Hippocampal formation (tissue), 2 donors: ENCODE data around the gene KIRREL3.
A peak's percentile ranks its signal among the peaks of the same experiment; 100 is the strongest.
"Not testable (repeated sequence)": the region's sequence is repeated elsewhere in the genome, so short reads cannot be mapped to it uniquely, and the experiment has no call there.

Experiments
- DNase-seq, 2 donors: peaks; one replicate each; lab custom pipeline; 2025; lab: John Stamatoyannopoulos, UW

KIRREL3 gene

DNA sequence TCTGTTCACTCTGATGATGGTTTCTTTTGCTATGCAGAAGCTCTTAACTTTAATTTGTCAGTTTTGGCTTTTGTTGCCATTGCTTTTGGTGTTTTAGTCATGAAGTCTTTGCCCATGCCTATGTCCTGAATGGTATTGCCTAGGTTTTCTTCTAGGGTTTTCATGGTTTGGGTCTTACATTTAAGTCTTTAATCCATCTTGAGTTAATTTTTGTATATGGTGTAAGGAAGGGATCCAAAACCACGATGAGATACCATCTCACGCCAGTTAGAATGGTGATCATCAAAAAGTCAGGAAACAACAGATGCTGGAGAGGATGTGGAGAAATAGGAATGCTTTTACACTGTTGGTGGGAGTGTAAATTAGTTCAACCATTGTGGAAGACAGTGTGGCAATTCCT lies 48.0 kb downstream of the KIRREL3 start:
- DNase-seq, result not testable (repeated sequence)

DNA sequence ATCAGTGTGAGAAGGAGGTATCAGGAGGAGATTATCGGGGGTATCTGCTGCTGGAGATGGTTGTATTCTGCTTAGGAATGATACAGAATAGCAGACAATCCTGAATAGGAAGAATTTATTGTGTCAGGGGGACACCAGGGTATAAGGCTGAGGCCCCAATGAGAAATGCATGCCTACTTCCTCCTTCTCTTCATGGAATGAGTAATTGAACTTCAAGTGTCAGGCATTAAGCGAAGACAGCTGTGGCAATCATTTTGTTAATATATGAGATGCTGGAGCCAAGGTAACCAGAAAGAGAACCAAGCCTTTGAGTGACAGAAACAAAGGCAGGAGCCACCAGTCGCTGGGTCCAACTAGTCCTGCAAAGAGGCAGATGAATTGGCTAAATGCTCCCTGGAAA lies 49.1 kb downstream of the KIRREL3 start:
- DNase-seq, result no peak

DNA sequence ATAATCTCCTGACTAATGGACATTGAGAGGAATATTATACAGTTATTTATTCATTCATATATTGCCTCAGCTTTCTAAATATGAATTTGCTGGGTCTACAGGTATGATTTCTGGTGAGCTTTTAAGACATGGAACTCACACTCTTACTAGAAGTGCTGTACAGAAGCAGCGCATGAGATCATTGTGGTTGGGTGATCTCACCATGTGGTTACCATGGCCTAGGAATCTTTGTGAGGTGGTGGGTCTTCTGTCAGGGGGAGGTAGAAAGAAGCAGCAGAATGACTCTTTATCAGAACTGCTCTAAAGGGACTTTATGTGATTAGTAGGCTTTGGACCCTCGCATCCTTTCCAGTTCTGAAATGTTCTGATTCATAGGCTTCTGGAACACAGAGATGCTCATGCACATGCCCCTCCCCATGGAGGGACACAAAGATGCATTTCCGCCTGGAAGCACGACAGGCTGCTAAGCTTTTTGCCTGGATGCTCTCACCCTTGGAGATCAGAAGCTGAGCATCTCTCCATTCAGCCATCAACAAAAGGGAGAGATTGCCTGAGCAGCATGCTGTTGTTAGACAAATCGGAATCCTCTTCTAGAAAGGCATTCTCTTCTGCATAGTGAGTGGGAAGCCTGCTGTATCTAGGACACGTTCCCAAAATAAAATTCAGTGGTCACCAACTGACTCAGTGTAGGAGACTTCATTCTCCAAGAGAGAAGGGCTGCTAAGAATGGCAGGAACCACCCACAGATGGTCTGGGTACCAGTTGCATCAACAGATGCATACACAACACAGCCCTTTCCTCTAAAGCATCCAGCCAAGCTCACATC lies 51.3 kb downstream of the KIRREL3 start:
- DNase-seq, result peak in 1 of 2 donors; percentile 59

DNA sequence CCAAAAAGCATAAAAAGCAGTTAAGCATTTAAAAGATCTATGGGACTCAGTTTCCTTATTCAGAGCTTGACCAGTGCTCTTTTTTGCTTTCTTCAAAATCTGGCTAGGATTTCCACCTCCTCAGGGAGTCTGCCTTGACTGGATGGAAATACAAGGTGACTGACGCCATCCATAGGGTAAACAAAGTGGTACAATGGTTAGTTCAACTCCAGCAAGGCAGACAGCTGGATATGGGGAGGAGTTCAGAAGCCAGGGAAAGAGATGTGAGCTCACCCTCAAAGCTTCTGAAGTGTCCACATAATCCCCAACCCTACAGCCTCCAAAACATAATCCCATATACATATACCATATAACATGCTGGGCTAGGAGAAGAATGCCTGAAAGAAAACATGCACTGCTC lies 52.0 kb downstream of the KIRREL3 start:
- no peak for DNase-seq

DNA sequence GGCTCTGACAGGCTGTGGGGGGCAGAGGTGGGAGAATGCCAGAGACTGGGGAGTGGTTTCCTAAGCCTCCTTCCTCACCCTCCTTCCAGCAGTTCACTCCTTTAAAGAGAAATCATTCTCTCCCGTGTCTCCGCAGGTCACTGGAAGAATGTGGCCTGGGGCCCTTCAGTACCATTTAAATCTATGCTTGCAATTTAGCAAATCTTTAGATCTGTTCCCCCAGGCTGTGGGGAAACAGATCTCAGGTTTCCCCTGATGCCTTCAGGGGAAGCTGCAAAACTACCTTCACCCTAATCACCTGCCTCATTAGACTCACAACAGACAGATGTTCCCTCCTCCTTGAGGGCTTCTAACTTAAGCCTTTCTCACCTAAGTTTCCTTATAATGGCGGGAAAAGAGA lies 55.3 kb downstream of the KIRREL3 start:
- DNase-seq, result no peak

DNA sequence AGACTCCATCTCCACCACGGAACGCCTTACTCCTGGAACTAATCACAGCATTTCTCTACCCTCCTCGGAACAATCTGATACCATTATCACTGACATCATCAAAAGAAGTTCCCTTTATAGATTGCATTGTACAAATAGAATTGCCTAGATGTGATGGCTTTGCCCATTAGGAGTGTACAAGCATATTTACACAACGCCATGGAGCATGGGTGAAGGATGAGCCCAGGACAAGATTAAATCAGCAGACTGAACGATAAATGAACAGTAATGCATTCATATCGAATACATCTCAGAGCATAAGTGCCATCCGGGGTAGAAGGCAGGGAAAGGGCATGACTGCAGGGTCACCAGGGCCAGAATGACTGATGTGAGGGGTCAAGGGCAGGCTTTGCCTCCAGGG lies 57.3 kb downstream of the KIRREL3 start:
- DNase-seq, result no peak

DNA sequence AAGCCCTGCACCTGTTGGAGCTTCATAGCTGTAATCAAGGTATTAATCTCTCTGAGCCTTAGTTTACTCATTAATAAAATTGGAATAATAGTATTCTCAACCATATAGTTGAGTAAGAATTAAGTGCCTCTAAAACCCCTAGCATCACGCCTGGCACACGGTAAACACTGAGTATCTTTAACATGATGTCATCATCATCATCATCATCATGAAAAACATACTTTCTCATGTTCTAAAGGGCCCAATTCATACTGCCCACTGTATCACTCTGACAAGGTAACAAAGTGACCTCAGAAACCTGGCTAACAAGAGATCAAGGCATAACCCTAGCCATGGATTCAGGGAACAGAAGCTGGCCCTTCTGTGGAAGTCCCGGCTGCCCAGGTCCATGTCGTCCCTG lies 58.4 kb downstream of the KIRREL3 start:
- DNase-seq, result no peak

DNA sequence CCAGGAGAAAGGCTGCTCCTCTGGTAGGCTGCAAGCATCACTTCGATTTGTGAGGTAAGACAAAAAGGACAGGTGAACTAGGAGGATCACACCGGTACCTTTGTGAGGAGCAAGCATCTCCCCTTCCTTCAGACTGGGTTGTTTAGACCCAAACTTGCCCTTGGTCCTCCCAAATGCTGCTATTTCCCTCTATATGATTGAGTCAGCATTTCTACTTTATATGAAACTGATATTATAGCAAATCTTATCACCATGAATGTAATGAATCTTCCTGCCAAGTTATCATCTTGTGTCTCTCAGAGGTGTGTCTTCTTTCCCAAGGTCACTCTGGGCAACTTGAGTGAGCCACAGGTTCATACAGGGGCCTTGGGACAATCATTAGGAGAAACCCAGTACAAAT lies 61.0 kb downstream of the KIRREL3 start:
- no peak for DNase-seq

DNA sequence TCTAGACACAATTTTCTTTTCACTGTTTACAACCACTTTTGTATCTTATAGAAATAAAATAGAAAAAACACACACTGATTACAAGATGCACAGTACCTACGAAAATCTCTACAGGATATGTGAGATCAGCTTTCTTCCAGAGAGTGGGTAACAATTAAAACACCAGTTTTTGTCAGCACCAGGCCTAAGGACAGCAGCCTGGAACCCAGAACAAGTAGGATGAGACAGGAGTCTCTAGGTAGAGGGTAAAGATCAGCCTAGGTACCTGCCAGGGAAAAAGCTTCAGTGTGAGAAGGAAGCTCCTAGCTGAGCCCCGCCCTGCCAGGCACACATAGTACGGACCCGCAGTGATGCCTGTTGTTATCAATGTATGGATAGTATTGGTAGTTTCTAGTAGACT lies 61.9 kb downstream of the KIRREL3 start:
- DNase-seq, result no peak

DNA sequence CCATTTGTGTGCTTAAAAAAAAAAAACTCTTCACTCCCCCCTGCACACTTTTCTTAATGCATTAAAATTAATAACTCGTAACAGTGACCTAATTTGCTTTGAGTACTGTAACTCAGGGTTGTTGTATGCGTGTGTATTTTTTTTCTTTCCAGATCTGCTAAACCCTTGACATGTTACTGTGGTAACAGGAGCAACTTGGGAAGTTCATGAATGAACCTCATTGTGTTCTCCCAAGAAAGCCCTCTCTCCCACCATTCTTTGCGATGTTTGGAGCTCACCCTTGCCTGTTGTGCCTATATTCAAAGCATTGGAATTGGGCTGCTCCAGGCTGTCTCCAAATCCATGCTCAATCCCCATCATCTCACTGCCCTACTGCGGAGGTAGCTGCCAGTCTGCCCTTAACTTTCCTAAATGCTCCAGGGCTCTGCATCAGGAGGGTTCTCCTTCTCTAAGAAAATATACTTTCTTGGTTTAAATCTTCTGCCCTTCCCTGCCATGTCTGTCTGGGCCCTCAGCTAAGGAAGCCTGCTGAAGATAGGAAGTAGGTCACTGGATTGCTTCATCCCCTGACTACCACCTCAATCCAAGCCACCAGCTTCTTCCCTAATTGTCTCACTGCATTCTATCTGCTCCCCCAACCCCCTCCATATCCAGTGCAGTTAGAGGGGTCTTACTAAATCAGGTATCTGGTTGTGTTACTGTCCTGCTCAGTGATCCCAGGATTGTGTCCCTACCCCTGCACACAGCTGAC lies 70.3 kb downstream of the KIRREL3 start:
- peak in 1 of 2 donors; percentile 34 for DNase-seq

DNA sequence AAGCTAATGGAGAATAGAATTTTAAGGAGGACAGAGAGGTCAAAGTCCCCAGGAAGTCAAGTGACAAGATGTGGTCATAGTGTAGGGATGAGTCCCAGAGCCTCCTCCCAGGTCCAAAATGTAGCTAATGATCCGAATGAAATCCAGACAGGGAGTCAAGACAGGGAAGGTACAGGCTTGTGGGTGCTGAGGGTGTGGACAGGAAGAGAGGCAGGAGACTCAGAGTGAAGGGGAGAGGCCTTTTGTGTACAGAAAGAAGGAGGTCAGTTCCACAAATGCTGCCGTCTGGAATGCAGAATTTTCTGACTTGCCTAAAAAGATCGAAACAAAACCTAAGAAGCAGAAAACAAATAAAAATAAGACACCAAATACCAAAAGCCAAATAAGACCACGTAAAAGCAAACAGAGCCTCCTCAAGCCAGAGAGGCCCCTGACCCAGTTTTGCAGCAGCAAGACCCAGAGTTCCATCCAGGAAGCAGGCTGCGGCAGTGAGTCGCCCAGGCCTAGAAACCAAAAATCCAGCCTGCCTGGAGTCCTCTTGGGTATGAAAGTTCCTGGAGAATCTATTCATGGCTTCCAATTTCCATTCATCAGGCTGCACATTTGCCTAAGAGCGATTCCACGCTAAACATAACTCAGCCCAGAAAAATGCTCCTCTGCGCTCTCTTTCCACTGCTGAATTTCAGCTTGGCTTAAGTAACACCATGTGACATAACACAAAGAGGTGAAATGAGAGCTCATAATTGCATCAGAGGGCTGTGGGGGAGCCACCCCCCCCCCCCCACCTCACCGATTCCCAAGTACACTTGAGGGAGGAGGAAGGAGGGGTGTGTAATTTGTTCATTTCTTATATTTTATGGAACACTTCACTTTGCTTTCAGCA lies 71.2 kb downstream of the KIRREL3 start:
- no peak for DNase-seq

DNA sequence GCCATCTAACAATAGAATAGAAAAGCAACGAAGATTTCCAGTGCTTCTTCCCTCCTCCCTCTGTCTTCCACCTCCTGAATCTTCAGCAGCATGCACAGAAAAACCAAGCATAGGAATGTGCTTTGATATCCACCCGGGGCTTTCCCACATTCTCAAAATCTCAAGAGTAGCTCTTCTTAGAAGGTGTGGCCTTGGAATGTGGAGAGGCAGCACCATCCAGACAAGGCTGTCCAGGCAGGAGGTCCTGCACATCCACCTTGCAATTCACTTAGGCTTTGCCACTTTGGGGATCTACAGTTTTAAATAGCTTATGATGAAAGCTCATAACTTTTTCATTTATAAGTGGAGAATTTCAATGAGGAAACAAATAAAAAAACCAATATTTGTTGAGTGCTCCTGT lies 72.9 kb downstream of the KIRREL3 start:
- no peak for DNase-seq

DNA sequence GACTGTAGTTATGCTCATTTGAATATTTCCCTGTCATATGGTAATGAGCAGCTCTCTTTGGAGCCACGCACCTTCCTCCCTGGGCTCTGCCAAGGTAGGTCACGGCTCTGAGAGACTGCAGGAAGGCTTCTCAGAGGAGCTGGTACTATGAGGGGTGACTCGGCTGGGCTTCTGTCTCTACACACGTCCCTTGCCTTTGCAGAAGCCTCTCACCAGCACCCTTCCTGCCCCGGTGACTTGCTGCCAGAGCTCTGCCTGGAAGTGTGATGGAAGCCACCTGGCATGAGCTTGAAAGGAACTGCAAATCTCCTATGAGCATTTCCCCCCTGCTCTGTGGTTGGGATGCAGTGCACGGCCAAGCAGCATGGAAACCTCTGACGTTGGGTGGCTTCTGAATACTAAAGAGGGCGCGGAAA lies 74.2 kb downstream of the KIRREL3 start:
- peak; percentile 41 to 48 for DNase-seq

DNA sequence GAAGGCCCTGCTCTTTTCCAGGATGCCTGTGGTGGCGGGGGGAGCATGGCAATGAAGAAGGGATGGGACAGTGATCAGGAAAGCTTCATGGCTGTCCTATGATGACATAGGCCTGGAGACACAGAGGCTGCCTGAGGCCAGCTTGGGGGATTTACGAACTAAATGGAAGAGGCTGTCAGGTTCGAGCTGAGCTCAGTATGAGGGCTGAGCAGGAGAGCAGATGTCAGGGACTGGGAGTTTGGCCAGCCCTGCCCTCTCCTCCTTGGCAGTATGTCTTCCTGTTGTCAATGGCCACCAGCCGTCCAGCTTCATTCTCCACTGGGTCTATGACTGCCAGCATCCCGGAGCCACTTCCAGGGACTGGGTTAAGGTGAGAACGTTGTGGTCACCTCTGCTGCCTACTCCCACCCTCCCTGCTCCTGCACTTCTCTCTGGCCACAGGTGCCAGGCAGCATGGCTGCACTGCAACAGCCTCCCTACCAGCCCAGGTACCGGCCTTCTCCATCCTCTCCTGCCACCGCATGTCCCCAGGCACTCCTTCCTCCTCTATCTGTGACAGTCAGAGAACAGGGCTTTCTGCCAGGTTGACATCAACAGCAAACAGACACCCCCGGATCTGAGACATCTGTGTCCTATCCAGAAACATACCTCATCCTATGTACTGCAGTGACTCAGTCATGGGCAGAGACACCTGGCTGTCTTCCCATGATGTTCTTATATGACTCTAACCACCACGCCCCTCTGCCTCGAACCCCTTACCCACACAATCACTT lies 75.1 kb downstream of the KIRREL3 start:
- peak in 1 of 2 donors; percentile 29 for DNase-seq

DNA sequence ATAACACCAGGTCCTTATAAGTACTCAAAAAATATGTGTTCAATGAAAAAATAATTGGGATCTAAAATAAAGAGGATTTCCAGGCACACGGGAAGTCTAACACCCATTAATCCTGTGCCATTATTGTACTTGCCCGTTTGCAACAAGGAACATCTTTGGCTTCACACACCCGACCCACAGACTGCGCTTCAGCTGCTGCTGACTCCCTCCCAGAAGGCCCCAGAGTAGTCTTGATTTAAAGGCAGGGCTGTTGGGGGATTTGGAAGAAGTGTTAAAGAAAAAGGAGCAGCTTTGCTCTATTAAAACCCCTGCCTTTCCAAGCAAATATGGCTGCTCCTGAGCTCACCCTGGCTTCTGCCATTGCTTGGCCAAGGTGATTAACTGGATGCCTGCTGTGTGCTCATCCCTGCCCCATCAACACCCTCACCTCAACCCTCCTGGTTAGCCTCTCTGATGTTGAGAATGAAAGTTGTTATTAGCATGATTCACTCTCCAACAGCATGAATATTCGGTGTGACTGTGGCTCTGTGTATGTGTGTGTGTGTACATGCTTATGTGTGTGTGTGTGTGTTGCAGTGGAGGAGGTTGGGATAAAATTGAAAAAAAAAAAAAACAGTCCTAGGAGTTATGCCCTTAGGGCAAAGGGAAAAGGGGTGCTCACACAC lies 76.1 kb downstream of the KIRREL3 start:
- DNase-seq, result no peak

DNA sequence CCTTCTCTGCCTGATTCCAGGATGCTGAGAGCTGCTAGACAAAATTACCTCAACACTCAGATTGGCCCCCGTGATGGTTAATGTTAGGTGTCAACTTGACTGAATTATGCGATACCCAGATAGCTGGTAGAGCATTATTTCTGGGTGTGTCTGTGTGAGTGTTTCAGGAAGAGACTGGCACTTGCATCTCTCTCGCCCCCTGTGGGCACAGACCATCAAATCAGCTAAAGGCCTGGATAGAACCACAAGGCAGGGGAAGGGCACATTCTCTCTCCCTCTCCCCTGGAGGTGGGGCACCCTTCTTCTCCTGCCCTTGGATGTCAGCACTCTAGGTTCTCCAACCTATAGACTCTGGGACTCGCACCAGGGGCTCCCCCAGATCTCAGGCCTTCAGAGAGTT lies 79.7 kb downstream of the KIRREL3 start:
- no peak for DNase-seq

DNA sequence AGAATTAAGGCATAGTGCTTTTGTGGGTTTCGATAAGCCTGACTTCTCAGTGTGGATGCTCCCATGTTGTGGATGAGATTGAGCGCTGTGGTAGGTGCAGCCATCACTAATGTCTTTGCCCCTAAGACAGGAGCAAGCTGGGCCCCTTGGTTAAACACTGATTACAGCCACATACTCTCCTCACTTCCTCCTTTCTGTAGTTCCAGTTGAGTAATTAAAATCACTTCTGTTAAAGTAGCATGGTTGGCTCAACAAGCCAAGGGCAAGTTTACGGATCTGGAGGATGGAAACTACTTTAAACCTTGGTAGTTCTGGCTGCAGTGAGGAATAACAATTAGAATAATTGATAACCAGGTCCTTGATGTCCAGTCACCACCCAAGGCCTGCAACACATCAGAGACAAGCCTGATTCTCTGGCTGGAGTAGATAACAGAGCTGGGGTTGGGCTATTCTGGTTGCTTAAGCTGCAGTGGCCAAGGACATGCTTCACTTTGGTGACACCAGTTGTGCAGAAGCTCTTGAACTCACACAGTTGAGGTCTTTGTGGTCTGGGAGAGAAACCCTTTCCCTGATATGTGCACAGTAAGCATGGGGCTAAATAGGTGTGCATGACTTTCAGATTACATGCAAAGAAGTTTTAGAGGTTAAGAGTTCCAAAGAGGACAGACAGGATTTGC lies 81.3 kb downstream of the KIRREL3 start:
- DNase-seq, result no peak

DNA sequence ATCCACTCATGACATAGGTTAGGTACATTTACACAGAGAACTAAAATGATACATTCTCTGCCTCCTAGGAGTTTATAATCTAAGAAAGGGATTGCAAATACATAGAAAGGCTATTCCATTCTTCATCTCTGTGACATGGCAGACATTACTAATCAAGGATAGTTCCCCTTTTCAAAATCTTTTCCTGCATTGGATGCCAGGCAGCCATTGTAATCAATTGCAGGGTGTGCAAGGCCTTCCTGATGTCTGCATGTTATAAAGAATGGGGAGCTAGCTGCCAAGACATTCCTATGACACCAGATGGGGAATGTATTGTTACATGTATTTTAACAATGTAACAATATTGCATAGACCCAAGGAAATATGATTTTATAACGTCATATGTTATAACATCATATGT lies 82.0 kb downstream of the KIRREL3 start:
- no peak for DNase-seq

DNA sequence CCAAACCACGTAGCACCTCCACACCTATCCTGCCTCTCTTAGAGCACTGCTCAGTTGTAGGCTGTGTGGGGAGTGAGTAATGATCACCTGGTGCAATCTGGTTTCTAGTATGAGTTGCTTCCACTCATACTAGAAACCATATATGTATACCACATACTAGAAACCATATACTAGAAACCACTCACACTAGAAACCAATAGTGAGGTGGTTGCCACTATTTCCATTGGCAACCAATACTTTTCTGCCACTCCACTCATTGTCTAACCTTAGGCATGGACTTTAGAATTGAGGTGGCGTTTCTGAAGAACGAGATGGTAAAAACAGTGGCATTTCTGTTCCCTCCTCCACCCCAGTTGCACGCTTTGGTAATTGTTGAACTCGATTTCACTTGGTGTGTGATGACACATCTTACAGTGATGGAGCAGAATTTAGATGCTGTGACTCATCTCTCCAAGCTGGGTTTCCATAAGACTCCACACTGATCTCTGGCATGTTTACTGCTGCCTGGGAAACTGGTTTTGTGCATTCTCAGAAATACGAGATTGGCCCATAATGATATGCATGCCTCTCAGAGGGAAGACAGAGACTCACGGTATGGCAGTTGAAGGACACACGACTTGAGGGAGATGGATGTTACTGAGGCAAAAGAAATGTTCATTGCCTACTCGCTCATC lies 82.9 kb downstream of the KIRREL3 start:
- peak in 1 of 2 donors; percentile 12 for DNase-seq

DNA sequence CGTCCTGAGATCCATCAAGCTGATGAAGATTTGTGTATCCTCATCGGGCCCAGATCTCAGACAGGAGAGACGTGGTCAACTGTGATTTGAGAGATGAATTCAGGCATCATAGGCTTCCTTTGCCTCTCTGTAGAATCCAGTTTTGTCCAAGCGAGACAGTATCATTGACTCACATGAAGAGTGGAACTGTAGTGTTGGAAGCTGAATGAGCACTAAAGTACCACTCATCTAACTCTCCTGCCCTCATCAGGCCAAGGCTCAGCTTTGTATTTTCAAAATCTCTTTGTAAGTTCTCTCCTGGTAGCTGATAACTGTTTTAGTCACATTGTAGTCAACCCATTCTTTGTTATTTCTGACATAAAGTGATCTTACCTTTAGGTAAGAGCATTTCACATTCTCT lies 85.1 kb downstream of the KIRREL3 start:
- no peak for DNase-seq
